Adipocyte (in vitro differentiated cells): ENCODE results near the gene MYBPC2.
"Not testable (repeated sequence)": the region's sequence is repeated elsewhere in the genome, so short reads cannot be mapped to it uniquely, and the experiment has no call there.

Source experiments
- DNase-seq: peaks from one replicate; pipeline ENCODE4 v3.0.0-alpha.2; 2015; ENCODE audit warnings: low read depth
- H3K27me3 ChIP-seq: replicated peaks from 2 replicates; pipeline ENCODE4 v1.7.0; 2013; ENCODE audit warnings: mild to moderate bottlenecking, low read length, moderate library complexity; ENCODE audit not compliant: control insufficient read depth, insufficient read depth
- H3K36me3 ChIP-seq: 2 replicates; pipeline ENCODE4 v1.7.0; 2013; ENCODE audit warnings: low read length, mild to moderate bottlenecking, moderate library complexity; ENCODE audit not compliant: control insufficient read depth, insufficient read depth, severe bottlenecking
- H3K4me1 ChIP-seq: 2 replicates; pipeline ENCODE4 v1.7.0; 2013; ENCODE audit warnings: mild to moderate bottlenecking, low read length, moderate library complexity; ENCODE audit not compliant: control insufficient read depth, insufficient read depth
- H3K4me3 ChIP-seq: 2 replicates; pipeline ENCODE4 v1.7.0; 2013; ENCODE audit warnings: mild to moderate bottlenecking, low read length, moderate library complexity
- H3K9ac ChIP-seq: 2 replicates; pipeline ENCODE4 v1.7.0; 2013; ENCODE audit warnings: mild to moderate bottlenecking, low read length, moderate library complexity
- H3K9me3 ChIP-seq: 2 replicates; pipeline ENCODE4 v1.7.0; 2013; ENCODE audit warnings: mild to moderate bottlenecking, low read length, moderate library complexity; ENCODE audit not compliant: control insufficient read depth

Gene MYBPC2

DNA sequence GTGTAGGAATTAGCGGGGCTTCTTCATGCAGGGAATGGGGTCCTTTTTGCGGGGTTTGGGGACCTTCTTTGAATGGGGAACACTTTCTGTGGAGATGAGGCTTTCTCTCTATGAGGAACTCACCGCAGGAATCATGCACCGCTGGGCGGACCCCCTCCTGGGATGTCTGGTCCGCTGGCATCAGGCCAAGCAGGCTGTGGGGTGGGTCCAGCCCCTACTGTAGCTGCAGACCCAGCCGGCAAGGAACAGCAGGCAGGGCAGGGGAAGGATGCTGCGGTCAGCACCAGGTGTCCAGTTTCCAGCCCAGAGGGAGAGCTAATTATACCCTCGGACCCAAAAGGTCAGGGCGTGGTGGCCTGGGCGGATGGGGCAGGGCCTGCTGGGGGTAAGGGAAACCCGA, 1.8 kb downstream of the MYBPC2 start:
- Histone ChIP-seq H3K4me3 (no peak overlapping the region), H3K36me3 (no peaks in the 10 kb centered on the region), H3K9me3 (no peaks in the 10 kb centered on the region), H3K9ac (no peak overlapping the region), H3K27me3 (peaks cover 59% of the 10 kb centered on the region), H3K4me1 (peaks cover 2% of the 10 kb centered on the region)
- DNase-seq = no peak

DNA sequence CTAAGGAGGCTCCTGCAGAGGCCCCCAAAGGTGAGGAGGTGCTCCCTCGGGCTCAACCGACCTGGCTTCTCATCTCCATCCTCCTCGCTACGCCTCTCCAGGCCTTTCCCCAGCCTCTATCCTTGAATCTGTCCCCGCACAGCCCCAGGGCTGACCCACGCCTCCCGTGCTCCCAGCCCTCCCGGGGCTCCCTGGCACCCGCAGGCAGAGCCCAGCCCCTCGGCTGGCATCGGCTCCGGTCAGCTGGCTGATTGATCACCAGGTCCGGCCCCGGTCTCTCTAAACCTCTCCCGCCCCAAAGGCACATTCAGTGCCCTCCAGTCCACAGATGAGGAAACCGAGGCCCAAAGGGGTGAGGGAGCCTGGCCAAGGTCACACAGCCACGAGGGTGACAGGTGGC, 2.5 kb downstream of the MYBPC2 start:
- peaks cover 2% of the 10 kb centered on the region for H3K4me1 ChIP-seq
- H3K4me3 ChIP-seq = no peak overlapping the region
- peaks cover 54% of the 10 kb centered on the region for H3K27me3 ChIP-seq
- no peaks in the 10 kb centered on the region for H3K9me3 ChIP-seq
- no peaks in the 10 kb centered on the region for H3K36me3 ChIP-seq
- H3K9ac ChIP-seq = no peak overlapping the region
- no peak for DNase-seq

DNA sequence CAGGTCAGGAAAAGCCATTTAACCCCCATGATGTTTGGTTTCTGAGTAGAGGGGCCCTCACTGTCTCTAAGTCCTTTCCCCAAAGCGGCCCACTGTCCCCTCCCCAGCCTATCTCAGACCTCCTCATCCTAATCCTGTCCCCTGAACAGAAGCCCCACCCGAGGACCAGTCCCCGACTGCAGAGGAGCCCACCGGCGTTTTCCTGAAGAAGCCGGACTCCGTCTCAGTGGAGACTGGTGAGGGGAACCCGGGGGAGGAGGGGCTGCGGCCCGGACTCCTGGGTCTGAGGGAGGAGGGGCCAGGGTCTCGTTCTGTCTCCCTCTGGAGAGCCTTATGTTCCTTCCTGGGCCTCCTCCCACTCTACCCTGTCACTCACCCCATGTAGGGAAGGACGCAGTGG, 2.9 kb downstream of the MYBPC2 start:
- no peak for DNase-seq
- H3K4me1 ChIP-seq = peaks cover 2% of the 10 kb centered on the region
- H3K9me3 ChIP-seq = no peaks in the 10 kb centered on the region

DNA sequence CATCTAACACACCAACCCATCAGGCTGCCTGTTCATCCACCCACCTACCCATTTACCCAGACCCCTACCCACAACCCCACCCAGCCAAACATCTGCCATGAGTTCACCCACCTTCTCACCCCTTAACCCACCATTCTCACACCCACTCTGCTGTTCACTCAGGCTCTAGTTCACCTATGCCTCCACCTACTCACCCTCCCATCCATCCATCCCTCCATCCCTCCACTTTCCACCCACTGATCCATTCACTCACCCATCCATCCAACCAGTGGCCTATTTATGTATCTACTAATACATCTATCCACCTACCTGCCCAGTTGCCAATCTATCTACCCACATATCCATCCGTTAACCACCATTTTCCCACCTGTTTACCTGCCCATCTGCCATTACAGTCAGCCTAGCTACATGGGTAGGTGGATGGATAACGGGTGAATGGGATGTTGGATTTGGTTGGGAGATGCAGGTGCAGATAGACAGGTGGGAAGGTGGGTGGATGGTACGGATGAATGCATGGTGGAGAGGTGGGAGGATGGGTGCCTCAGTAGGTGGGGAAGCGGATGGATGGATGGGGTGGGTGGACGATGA, 5.3 kb downstream of the MYBPC2 start:
- DNase-seq = no peak
- H3K27me3 ChIP-seq = peaks cover 36% of the 10 kb centered on the region

More for the DNA sequence above, 2.9 kb downstream of the MYBPC2 start:
- Histone ChIP-seq H3K9ac (no peak overlapping the region), H3K4me3 (no peak overlapping the region), H3K27me3 (peaks cover 51% of the 10 kb centered on the region), H3K36me3 (no peaks in the 10 kb centered on the region)

DNA sequence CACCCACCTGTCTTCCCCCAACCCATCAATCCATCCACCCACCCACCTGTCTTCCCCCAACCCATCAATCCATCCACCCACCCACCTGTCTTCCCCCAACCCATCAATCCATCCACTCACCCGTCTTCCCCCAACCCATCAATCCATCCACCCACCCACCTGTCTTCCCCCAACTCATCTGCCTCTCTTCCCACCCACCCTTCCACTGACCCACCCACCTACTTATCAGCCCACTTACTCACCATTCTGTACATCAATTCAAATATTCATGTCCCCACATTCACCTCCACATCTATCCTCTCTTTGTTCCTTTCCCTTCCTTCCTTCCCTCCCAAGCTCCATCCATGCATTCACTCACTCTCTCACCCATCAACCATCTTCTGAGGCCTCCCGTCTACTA, 6.4 kb downstream of the MYBPC2 start:
- not testable (repeated sequence) for H3K4me1 ChIP-seq, DNase-seq, H3K4me3 ChIP-seq, H3K9ac ChIP-seq, H3K9me3 ChIP-seq, H3K36me3 ChIP-seq
- peaks cover 26% of the 10 kb centered on the region for H3K27me3 ChIP-seq

More for the DNA sequence above, 5.3 kb downstream of the MYBPC2 start:
- no peak overlapping the region for H3K9ac ChIP-seq
- H3K4me3 ChIP-seq = no peak overlapping the region
- no peaks in the 10 kb centered on the region for H3K36me3 ChIP-seq
- H3K9me3 ChIP-seq = no peaks in the 10 kb centered on the region
- H3K4me1 ChIP-seq = no peaks in the 10 kb centered on the region

DNA sequence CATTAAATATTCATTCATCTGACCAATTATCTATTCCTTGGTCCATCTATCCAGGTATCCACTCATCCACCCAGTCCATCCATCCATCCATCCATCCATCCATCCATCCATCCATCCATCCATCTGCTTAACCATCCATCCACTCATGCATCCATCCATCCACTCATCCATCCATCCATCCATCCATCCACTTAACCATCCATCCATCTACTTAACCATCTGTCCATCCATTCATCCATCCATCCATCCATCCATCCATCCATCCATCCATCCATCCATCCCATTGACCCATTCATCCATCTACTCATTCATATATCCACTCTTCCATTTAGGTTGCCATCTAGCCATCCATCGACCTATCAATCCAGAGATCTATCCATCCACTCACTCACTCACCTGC, 11.4 kb downstream of the MYBPC2 start:
- Histone ChIP-seq H3K4me1 (no peaks in the 10 kb centered on the region), H3K9ac (no peak overlapping the region), H3K27me3 (no peaks in the 10 kb centered on the region), H3K9me3 (no peaks in the 10 kb centered on the region), H3K36me3 (no peaks in the 10 kb centered on the region), H3K4me3 (no peak overlapping the region)
- no peak for DNase-seq

DNA sequence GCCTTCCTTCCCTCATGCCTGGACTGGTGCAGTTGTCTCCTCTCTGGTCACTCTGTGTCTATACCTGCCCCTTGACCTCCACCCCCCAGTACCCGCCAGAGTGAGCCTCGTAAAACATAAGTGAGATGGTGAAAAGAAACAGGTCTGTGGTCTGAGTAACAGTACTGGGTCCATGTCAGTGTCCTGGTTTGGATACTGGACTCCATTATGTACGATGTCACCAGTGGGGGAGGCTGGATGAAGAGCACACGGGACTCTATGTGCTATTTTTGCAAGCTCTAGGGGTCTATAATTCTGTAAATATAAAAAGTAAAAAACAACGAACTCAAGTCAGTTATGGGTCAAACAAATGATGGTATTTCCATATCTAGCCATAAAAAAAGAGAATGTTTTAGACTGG, 14.4 kb downstream of the MYBPC2 start:
- Histone ChIP-seq H3K36me3 (no peaks in the 10 kb centered on the region), H3K27me3 (peaks cover 16% of the 10 kb centered on the region), H3K9ac (no peak overlapping the region), H3K4me3 (no peak overlapping the region), H3K4me1 (no peaks in the 10 kb centered on the region), H3K9me3 (no peaks in the 10 kb centered on the region)
- no peak for DNase-seq

DNA sequence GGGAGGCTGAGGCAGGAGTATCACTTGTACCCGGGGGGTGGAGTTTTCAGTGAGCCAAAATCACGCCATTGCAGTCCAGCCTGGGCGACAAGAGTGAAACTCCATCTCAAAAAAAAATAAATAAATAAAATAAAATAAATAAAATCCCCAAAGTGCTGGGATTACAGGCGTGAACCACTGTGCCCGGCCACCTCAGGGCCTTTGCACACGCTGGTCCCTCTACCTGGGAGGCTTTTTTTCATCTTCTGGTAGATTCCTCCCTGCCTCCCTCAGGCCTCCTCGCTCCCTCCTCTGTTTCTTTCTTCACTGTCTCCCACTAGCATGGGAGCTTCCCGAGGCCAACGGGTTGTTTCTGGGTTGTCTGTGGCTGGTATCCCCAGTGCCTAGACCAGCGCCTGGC, 15.1 kb downstream of the MYBPC2 start:
- H3K27me3 ChIP-seq = peaks cover 16% of the 10 kb centered on the region
- H3K9ac ChIP-seq = no peak overlapping the region
- no peaks in the 10 kb centered on the region for H3K36me3 ChIP-seq
- no peak overlapping the region for H3K4me3 ChIP-seq
- no peaks in the 10 kb centered on the region for H3K9me3 ChIP-seq
- H3K4me1 ChIP-seq = no peaks in the 10 kb centered on the region
- DNase-seq = no peak

DNA sequence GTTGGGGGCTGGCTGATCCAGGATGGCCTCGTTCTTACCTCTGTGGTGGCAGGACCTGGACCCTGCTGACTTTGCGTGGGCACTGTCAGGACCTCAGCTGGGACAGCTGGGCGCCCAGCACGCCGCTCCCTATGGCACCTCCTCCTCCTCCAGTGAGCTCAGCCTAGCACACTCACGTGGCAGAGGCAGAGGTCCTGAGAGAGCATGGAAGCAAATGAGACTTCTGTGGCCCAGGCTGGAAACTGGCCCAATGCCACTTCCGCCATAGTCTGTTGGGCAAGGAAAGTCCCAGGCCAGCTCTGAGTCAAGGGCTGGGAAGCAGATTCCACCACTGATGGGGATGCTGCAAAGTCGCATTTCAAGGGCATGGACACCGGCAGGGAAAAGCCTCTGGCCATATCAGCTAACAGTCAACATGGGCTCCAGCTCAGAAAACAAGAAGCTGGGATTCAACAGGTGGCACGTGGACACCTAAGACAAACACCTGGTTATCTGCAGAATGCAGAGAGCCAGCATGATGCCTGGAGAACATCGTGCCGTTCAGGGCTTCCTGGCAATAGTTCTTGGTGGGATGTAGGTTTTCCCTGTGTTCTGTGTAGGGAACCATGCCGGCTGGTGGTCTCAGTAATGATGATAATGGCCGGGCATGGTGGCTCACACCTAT, 16.7 kb downstream of the MYBPC2 start:
- H3K9ac ChIP-seq = no peak overlapping the region
- H3K4me1 ChIP-seq = no peaks in the 10 kb centered on the region
- H3K27me3 ChIP-seq = peaks cover 20% of the 10 kb centered on the region
- no peak overlapping the region for H3K4me3 ChIP-seq
- no peaks in the 10 kb centered on the region for H3K9me3 ChIP-seq
- DNase-seq = no peak
- H3K36me3 ChIP-seq = no peaks in the 10 kb centered on the region

DNA sequence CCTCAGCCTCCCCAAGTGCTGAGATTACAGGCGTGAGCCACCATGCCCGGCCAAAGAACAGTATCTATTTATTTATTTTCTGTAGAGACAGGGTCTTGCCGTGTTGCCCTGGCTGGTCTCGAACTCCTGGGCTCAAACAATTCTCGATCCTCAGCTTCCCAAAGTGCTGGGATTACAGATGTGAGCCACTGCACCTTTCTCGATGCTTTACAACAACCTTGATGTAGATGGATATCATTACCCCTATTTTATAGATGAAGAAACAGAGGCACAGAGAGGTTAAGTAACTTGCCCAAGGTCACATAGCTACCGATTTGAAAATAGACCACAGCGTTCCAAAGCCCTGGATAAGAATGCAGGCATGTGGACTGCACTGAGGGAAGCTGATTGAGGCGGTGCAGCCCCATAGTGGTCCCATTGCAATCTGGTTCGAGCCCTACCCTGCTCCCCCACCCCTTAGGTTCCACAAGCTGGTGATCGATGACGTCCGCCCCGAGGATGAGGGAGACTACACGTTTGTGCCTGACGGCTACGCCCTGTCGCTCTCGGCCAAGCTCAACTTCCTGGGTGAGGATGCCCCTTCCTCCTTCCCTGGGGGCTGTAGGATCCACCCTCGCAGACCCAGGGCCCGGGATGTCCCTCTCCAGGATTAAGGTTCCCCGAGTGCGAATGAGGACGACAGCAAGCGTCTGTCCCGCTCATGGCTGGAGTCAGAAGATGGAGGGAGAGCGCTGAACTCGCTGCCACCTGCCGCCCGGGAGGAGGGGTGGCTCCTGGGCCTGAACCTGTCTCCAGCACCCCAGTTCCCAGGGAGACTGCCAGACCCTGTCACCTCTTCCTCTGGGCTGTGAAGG, 17.9 kb downstream of the MYBPC2 start:
- Histone ChIP-seq H3K27me3 (peaks cover 20% of the 10 kb centered on the region), H3K4me1 (no peaks in the 10 kb centered on the region), H3K9me3 (no peaks in the 10 kb centered on the region), H3K36me3 (no peaks in the 10 kb centered on the region), H3K4me3 (no peak overlapping the region), H3K9ac (no peak overlapping the region)
- DNase-seq = no peak

DNA sequence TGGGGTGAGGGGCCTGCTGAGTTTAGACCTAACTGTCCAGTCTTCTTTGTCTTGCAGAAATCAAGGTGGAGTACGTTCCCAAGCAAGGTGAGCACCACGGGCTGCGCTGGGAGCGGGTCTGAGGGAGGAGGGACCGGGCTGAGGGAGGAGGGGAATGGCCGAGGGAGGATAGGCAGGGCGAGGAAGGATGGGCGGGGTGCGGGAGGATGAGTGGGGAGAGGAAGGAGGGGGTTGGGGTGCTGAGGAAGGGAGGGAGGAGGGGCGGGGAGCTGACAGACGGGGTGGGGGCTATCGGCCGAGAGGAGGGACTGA, 18.5 kb downstream of the MYBPC2 start:
- H3K4me1 ChIP-seq = no peaks in the 10 kb centered on the region

More for the DNA sequence above, 18.5 kb downstream of the MYBPC2 start:
- DNase-seq = no peak
- Histone ChIP-seq H3K27me3 (peaks cover 26% of the 10 kb centered on the region), H3K9ac (no peak overlapping the region), H3K36me3 (no peaks in the 10 kb centered on the region), H3K9me3 (no peaks in the 10 kb centered on the region), H3K4me3 (no peak overlapping the region)
